Left renal pelvis (tissue), 4 donors: ENCODE results near the gene METTL16. TPM values are rescaled to one million over a fixed set of nuclear protein-coding genes. Genes with fewer than 3 reads are reported as not detected.

Source experiments
- DNase-seq, 4 donors: peaks; one replicate each; pipeline ENCODE4 v3.0.0-alpha.2; 2013; ENCODE audit warnings: low read depth in 4 of 4, low spot score in 3 of 4
- polyA plus RNA-seq, 4 donors: library from polyadenylated mRNA; unstranded; fragments of 120-200 nt; gene quantifications; one replicate each; pipeline ENCODE4 v1.2.1, GENCODE V29; 2013; ENCODE audit not compliant: insufficient read length in 4 of 4

The METTL16 gene
- polyA plus RNA-seq, 4 donors, result 39.1 to 42.5 (median 40.5) TPM

GRCh38 chr17:2419486-2419885 lies 92.2 kb downstream of the METTL16 start:
- no peak for DNase-seq

GRCh38 chr17:2418572-2418971 lies 93.1 kb downstream of the METTL16 start:
- no peak for DNase-seq

- peak in 3 of 4 donors; percentile 73 to 80 (median 77) for DNase-seq
Measured at GRCh38 chr17:2416010-2416734, 95.5 kb downstream of the METTL16 start.

DNA sequence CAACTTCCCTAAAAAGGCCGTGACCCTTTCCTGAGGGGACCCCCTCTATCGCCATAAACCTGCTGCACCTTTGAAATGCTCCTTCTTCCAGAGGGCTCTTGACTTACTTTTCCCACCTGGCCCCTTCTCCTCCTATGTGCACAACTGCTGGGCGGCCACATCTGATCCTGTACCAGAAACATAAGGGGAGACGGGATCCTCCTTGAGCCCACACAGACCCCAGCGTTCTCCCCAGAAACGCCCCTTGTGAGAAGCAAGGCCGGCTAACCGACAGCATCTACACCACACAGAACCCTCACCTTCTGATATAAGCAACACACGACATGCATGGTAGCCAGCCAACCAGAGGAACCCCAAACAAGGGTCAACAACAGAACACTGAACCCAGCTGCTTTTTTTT lies 96.6 kb downstream of the METTL16 start:
- DNase-seq, result no peak

- DNase-seq, result no peak
Measured at GRCh38 chr17:2414446-2415064, 97.1 kb downstream of the METTL16 start.

GRCh38 chr17:2412561-2413021 lies 99.1 kb downstream of the METTL16 start:
- no peak for DNase-seq

DNA sequence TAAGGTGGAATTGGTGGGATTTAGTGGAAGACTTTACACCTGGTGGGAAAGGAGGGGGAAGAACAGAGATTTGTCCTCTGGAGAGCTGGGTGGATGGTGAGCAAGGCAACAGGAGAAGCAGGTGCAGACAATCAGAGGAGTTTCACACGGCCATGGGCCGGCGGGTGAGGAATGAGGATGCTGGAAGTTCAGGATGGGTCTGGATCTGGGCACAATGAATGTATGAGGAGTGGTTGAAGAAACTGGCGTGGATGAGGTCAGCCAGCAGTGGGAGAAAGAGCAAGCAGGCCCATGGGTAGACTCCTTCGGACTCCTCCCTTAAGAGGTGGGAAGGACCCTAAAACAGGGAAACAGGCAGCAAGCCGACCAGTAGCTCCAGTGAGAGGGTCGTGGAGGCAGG lies 100.7 kb downstream of the METTL16 start:
- DNase-seq, result no peak

DNA sequence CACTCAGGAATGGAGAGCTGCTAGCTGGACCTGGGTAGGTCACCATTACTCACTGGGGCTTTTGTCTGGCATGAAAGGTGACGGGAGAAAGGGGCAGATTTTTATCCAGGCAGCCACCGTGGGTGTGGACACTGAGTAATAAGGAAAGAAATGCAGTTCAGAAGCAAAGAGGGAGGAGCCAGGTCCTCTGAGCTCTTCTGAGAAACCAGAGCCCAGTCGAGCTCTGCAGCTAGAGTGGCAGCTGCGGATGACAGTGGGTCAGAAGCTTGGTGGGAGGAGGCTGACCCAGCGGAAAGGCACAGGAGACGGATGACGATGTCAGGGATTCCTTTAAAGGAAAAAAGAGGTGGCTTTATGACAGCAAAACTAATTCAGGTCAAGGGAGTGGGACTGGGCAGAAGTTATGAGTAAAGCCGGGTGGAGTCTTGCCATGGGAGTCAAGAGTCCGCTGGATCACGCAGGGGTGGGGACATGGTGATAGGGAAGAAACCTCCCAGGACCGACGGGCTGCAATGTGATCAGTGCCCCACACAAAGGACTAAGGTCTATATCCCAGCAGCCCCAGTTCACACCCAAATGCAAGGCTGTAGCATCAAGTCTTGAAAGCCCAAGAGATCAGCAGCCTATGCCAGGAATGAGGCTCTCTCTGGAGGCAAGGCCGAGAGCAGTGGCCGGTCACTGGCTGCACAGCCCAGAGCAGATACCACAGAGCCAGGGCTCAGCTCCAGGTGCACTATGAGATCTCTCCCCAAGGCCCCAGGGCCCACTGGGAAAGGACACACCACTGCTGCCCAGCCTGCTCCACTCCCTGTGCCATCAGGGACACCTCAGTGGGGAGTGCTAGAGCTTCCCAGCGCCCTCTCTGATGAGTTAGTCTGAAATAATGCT lies 104.5 kb downstream of the METTL16 start:
- DNase-seq, result peak in 1 of 4 donors; percentile 51

GRCh38 chr17:2406271-2406902 lies 105.3 kb downstream of the METTL16 start:
- DNase-seq, result no peak

DNA sequence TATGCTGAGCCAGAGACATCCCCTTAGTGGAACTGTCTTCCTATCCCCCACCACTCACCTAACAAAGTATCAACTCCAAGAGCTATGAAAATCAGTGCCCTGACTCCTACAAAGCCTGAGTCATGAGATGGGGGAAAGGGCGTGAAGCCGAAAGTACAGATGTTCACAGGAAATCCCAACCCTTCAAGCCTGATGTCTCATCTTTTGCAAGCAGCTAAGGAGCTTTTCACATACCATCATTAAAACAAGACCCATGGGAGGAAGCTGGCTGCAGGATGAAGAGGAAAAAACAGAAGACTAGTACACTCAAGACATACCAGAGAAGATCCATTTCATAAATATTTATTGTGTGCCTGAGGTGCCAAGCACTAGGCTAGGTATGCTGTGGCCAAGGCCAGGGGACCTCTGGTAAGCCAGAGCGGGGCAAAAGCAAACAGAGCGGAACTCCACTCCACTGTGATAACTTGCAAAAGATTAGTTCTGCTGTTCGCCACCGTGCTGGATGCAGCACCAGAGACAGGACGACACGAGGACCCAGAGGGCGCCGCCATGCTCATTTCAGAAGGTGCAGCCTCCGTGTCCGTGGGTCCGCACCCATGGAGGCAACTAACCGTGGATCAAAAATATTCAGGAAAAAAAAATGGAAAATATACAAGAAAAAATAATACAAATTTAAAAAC lies 106.3 kb downstream of the METTL16 start:
- DNase-seq, result no peak

GRCh38 chr17:2403044-2403443 lies 108.6 kb downstream of the METTL16 start:
- DNase-seq, result no peak

GRCh38 chr17:2402544-2402943 lies 109.1 kb downstream of the METTL16 start:
- DNase-seq, result no peak

GRCh38 chr17:2401426-2402221 lies 110.1 kb downstream of the METTL16 start:
- DNase-seq, result peak; percentile 97 to 98 (median 97)

GRCh38 chr17:2400877-2401425 lies 110.7 kb downstream of the METTL16 start, which contains the start of gene MNT:
MNT (minus strand) TSS chr17:2401060; CDS start chr17:2400712, 348 bp downstream.
- DNase-seq, result peak in 3 of 4 donors; percentile 84 to 89 (median 87)

- no peak for DNase-seq
Measured at GRCh38 chr17:2400474-2400866, 111.2 kb downstream of the METTL16 start.

- DNase-seq, result peak in 3 of 4 donors; percentile 88 to 91 (median 91)
Measured at GRCh38 chr17:2399572-2400473, 111.9 kb downstream of the METTL16 start.

DNA sequence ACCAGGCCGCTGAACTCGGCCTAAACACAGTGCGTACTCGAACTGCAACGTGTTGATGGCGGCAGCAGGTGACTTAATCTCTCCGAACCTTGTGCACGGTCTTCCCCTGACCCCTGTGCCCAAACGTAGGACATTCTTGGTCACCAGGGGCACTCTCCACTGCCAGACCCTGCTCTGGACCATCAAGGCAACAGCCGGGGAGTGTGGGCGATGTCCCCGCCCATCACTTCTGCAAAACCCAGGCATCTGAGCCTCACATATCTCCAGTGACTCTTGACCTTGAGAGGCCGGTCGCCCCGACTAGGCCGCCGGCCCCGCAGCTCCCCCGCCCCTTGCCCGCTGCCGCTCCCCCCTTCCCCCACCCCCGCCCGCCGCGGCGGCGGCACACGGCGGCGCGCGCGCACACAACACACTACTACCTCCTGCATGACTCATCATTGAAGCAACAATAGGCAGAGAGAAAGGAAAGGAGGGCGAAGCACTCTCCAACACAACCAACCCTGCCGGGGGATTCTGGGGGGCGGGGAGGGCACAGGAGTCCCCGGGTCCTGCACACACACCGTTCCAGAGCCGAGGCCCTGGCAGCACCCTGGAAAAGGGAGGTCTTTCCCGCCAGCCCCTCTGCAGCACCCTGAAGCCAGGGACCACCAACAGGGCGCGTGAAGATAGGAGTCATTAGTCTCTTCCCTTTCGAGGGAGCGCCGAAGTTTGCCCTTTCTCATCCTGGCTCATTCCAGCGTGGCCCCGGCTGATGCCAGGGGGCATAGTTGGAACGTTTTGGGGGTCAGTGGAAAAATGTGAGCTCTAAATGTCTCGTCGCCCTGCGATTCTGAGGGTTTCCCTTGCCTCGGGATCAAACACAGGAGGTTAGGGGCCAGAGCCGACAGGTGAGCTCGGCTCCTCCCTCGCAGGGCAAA lies 112.8 kb downstream of the METTL16 start:
- DNase-seq, result no peak
